GM06990 (cell line): ENCODE data around the gene POMP.
"Not testable (repeated sequence)": the region's sequence is repeated elsewhere in the genome, so short reads cannot be mapped to it uniquely, and the experiment has no call there.

ENCODE experiments used
- DNase-seq: peaks from one replicate; pipeline ENCODE4 v3.0.0-alpha.2; 2011; ENCODE audit not compliant: insufficient read length; ENCODE audit errors: extremely low read depth
- H3K27me3 ChIP-seq: replicated peaks from 2 replicates; pipeline ENCODE4 v1.6.0; 2011; ENCODE audit warnings: low read length; ENCODE audit not compliant: control insufficient read depth, insufficient read depth
- H3K36me3 ChIP-seq: 2 replicates; pipeline ENCODE4 v1.5.1; 2011; ENCODE audit warnings: low read length; ENCODE audit not compliant: control insufficient read depth, insufficient read depth
- H3K4me3 ChIP-seq: replicated peaks from 2 replicates; pipeline ENCODE4 v1.5.1; 2011; ENCODE audit warnings: low read depth, mild to moderate bottlenecking, control low read depth, low read length
- CTCF ChIP-seq: IDR thresholded peaks from 2 replicates; pipeline ENCODE4 v1.5.1; 2011; ENCODE audit warnings: low read length, control low read depth, mild to moderate bottlenecking, inconsistent platforms; ENCODE audit not compliant: insufficient read depth, poor library complexity, severe bottlenecking

POMP gene

GRCh38 chr13:28666897-28667488, 8.1 kb downstream of the POMP start:
- Histone ChIP-seq H3K27me3 (no peaks in the 10 kb centered on the region), H3K36me3 (peaks cover 11% of the 10 kb centered on the region), H3K4me3 (no peak overlapping the region)
- no peak for TF ChIP-seq CTCF
- DNase-seq: no peak

GRCh38 chr13:28671126-28671792, 12.3 kb downstream of the POMP start:
- DNase-seq: no peak
- Histone ChIP-seq H3K4me3 (no peak overlapping the region), H3K27me3 (no peaks in the 10 kb centered on the region), H3K36me3 (peaks cover 18% of the 10 kb centered on the region)
- TF ChIP-seq CTCF: no peak

GRCh38 chr13:28678809-28679208, 19.9 kb downstream of the POMP start:
- H3K27me3 ChIP-seq: no peaks in the 10 kb centered on the region
- DNase-seq: no peak
- no peak overlapping the region for H3K4me3 ChIP-seq
- H3K36me3 ChIP-seq: peaks cover 8% of the 10 kb centered on the region
- TF ChIP-seq CTCF: peak; percentile 8

- TF ChIP-seq CTCF: peak; percentile 12
- Histone ChIP-seq H3K36me3 (peaks cover 4% of the 10 kb centered on the region), H3K4me3 (no peak overlapping the region), H3K27me3 (no peaks in the 10 kb centered on the region)
- no peak for DNase-seq
These were observed 20.7 kb downstream of the POMP start for GRCh38 chr13:28679628-28680027.

- no peak for DNase-seq
- H3K27me3 ChIP-seq: no peaks in the 10 kb centered on the region
- no peak overlapping the region for H3K4me3 ChIP-seq
- H3K36me3 ChIP-seq: peaks cover 4% of the 10 kb centered on the region
- TF ChIP-seq CTCF: no peak
These were observed 21.6 kb downstream of the POMP start for GRCh38 chr13:28680541-28680940.

- H3K36me3 ChIP-seq, H3K4me3 ChIP-seq, DNase-seq, H3K27me3 ChIP-seq: not testable (repeated sequence)
These were observed 24.2 kb downstream of the POMP start for GRCh38 chr13:28683169-28683568.
